Measurements from ENCODE around the gene DPY19L1.
"Not testable (repeated sequence)": the region's sequence is repeated elsewhere in the genome, so short reads cannot be mapped to it uniquely, and the experiment has no call there.

DNA sequence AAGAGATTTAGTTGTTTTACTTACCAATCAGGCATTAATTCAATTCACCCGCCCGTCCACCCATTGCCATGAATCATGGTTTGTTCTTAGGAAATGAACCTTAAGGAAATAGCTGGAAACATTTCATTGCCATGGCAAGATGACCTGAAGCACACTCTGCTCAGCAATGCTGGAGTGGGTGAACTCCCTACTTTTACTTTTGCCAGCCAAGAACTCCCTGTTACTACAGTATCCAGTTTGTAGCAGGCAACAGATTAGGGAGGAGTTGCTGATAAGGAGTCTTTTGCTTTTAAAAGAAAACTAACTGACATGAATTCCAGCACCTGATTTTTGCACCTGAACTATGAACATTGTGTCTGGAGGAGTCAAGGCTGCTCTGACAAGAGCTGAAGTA is 10.6 kb upstream of the DPY19L1 start:
- TF ChIP-seq, protein P1, sequence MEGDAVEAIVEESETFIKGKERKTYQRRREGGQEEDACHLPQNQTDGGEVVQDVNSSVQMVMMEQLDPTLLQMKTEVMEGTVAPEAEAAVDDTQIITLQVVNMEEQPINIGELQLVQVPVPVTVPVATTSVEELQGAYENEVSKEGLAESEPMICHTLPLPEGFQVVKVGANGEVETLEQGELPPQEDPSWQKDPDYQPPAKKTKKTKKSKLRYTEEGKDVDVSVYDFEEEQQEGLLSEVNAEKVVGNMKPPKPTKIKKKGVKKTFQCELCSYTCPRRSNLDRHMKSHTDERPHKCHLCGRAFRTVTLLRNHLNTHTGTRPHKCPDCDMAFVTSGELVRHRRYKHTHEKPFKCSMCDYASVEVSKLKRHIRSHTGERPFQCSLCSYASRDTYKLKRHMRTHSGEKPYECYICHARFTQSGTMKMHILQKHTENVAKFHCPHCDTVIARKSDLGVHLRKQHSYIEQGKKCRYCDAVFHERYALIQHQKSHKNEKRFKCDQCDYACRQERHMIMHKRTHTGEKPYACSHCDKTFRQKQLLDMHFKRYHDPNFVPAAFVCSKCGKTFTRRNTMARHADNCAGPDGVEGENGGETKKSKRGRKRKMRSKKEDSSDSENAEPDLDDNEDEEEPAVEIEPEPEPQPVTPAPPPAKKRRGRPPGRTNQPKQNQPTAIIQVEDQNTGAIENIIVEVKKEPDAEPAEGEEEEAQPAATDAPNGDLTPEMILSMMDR (conservative IDR thresholded peaks at IDR 0.05; ENCODE audit: low read depth, low read length), result not testable (repeated sequence)
- not testable (repeated sequence) for TF ChIP-seq EZH2phosphoT487 (IDR thresholded peaks at IDR 0.05; ENCODE audit: borderline replicate concordance, low read length)
